GM21717 (cell line): ENCODE data around the gene C4orf50.
"Not testable (repeated sequence)": the region's sequence is repeated elsewhere in the genome, so short reads cannot be mapped to it uniquely, and the experiment has no call there.

Experiments
- ATAC-seq: cut with Tn5 transposase; IDR thresholded peaks from one replicate; pipeline ENCODE4 v1.9.1; 2021; ENCODE audit warnings: mild to moderate bottlenecking, moderate library complexity; ENCODE audit not compliant: unreplicated experiment

The C4orf50 gene

GRCh38 chr4:5952975-5953951 lies 65.0 kb downstream of the C4orf50 start:
- ATAC-seq, result no peak

DNA sequence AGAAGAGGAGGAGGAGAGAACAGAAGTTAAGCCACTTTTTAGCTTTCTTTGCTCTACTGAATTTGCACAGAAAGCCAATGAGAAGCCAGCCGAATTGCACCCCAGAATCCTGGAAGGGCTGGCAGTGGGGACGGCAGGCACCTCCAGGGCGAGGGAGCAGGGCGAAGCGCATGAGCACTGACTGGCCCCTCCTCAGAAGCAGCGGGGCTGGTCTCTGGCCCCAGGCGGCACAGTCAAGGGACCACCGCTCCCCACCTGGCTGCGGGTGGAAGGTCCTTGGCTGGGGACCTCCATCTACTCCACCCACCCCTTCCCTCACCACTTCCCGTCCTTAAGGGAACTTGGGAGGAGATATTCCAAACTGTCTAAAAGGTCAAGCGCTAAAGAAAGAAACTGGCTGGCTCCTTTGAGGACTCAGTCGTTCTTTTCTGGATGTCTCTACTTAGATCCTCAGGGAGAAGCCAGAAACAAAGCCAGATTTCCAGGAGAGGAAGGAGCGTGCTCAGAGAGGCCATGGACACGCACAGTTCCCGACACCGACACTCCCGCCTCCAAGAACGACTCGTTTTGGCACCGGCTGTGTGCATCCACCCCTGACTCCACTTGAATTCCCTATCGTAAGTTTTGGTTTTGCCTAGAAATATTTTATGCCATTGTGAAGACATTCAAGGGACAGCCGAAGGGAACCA lies 65.8 kb downstream of the C4orf50 start:
- ATAC-seq, result no peak

DNA sequence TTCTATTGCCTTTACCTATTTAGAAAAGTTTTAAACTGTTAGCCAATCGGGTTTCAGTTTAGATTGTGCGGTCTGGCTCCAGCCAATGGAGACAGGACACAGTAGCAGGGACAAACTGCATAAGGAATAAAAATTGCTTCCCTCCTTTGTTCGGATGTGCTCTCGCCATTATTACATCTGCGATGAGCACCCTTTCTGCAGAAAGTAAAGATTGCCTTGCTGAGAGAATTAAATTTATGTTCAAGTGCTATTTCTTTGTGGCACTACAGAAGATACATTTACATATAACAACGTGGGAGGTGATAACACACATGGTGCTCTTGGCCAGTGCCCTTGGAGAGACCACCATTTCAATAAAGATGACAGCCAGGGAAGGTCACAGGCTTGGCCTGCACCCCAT lies 71.6 kb downstream of the C4orf50 start:
- ATAC-seq, result not testable (repeated sequence)

DNA sequence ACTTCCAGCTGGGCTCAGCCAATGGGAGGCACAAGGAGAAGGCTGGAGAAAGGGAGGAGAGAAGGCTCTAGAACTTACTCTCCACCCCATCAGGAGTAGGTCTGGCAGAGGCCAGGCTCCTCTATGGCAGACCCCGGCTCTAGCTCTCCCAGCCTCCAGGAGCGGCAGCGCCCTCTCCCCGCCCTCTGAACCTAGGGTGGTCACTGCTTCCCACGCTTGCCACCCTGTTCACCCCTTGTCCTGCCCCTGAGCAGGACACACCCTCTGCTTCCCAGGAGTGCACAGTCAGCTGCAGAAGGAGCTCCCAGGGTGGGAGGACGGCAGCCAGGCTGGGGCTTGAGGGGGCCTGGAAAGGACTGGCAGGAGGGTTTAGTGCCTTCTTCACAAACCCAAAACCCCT lies 72.3 kb downstream of the C4orf50 start:
- no peak for ATAC-seq

- ATAC-seq, result no peak
Measured at GRCh38 chr4:5945171-5945570, 73.1 kb downstream of the C4orf50 start.

- ATAC-seq, result no peak
Measured at GRCh38 chr4:5943561-5943960, 74.7 kb downstream of the C4orf50 start.

DNA sequence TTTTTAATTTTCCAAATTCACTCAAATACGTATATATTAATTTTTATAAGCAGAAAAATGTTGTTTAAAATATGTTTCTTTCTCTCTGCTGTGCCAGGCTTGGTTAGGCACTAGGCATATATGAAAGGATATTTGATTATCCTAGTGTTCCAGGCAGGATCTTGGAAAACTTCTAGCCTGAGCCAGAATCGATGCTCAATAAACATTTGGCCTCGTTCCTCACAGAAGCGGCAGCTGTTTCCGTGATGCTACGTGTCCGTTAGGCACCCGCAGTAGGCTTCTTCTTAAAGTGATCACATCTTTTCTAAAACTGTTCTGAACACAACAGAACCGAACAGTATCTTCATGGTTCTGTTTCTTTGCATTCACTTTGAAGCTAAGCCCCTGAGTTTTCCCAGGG lies 75.3 kb downstream of the C4orf50 start:
- ATAC-seq, result no peak

GRCh38 chr4:5941601-5942000 lies 76.6 kb downstream of the C4orf50 start:
- no peak for ATAC-seq

DNA sequence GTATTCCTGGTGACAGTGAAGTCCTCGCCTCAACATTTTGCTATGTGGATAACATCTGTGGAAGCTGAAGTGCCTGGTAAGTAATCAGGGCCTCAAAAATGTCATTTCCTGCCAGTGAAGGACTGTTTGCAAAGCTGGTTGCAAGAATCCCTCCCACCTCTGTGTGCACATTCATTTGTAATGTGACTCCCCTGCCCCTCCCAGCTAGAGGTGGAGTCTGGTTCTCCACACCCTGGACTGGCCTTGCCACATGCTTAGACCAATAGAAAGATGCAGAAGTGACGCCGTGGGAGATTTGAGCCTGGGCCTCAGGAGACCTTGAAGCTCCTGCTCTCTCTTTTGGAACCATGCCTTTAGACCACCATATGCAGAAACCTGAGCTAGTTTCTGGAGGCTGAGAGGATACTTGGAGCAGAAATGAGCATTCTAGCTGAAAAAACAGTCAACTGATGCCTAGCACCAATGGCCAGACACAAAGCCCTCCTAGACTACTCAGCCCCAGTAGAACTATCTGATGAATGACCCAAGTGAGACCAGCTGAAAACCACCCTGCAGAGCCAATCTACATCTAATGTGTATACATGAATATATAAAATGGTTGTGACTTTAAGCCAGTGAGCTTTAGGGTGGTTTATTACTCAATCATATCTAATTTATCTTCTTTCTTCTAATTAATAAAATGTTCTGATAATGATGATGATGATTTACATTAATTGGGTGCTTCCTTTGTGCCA lies 77.6 kb downstream of the C4orf50 start:
- no peak for ATAC-seq

DNA sequence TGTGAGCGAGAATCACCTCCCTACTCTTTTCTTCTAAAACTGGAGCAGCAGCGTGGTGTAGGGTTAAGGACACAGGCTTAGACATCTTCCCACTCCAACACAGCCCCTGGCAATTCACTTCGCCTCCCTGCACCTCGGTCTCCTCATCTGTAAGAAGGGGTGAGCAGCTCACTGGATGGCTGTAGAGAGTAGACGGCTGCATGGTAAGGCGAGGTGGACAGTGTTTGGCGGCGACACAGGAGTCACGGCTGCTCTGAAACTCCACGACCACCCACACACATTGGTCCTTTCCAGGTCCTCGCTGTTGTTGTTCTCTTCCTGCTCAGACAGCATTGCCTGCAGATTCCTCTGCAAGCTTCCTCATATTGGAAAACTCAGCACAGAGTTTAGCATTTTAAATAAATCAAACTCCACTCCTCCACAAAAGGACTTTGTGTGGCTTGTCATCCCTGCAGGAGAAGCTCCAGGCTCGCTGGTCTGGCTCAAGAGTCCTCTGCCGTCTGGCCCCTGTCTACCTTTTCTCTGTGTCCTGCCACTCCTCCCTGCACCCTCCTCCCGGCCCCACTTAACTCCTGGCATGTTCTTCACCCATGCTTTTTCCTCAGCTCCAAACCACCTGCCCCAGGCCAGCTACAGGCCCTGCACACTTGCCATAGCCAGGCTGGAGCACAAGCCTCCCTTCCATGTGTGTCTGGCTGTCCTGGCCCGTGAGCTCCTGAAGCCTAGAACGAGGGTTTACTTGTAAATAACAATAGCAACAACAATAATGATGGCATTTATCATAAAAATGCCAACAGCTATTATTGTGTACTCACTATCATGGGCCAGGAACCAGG lies 84.0 kb downstream of the C4orf50 start:
- no peak for ATAC-seq

DNA sequence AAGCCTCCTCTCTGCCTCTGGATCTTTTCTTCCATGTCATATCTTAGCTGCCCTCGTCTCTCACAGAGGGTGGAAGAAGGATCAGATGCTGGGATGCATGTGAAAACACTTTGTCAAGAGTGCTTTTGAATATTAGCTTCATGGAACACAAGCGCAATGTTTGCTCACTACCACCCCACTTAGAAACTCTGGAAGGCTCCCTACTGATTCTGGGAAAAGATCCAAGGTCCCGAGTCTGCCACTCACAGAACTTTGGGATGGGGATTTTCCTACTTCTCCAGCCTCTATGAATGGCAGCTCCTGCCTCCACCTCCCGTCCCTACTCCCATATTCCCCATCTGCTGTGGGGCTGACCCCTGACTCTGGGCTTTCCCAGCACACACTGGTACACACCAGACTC lies 85.1 kb downstream of the C4orf50 start:
- no peak for ATAC-seq

DNA sequence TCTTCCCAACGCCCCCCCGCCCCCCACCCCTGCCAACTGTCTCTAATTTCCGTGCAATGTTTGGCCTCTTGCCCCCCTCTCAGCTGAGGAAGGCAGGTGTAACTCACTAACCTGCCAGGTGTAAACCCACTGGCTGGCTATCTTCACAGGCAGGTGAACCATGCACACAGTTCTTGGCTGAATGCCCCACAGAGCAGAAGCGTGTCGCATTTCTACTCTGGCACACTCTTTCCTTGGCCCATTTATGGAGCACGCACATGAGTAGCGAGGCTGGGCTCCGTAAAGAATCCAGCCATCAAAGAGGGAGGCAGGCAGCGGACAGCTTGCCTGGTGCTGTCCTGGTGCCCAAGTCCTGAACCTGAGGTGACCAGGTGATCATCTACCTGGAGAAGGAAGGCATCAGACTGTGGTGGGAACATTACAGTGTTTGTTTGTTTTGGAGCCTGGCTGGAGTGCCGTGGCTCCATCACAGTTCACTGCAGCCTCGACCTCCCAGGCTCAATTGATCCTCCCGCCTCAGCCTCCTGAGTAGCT lies 86.1 kb downstream of the C4orf50 start:
- no peak for ATAC-seq

DNA sequence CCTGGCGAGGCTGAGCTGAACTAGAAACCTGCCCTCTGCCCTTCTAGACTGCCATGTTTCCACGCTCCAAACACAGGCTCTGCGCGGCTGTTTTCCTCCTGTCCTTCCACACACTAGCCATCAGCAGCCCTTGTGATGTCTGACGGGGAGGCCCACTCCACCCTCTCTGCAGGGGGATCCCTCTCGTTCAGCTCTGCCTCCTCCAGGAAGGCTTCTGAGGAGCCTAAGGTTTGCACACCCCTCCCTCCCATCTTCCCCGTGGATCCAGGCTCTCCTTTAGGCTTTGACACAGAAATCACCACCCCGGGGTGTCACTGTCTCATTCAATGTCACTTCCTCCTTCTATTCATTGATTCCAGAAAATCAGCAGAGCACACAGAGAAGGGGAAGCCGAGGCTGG lies 86.7 kb downstream of the C4orf50 start:
- ATAC-seq, result no peak

DNA sequence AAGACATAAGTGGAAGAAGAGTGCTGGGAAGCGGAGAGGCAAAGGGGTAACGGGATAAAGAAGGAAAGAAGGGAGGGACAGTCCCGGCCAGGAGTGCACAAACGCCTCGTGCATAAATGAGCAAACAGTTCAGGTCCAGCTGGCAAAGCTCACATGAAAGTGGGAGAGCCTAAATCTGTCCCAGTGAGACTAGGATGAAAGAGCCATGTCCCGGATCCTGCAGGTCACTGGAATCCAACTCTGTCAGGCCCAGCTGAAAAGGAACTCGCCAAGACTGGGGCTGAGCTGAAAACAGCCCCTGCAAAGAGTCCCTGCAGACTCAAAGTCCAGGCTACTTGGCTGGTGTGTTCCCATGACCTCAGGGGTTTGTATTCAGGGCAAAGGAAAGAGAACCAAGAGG lies 87.4 kb downstream of the C4orf50 start:
- no peak for ATAC-seq

GRCh38 chr4:5930456-5930855 lies 87.8 kb downstream of the C4orf50 start:
- ATAC-seq, result no peak

- ATAC-seq, result no peak
Measured at GRCh38 chr4:5928844-5929420, 89.3 kb downstream of the C4orf50 start.

DNA sequence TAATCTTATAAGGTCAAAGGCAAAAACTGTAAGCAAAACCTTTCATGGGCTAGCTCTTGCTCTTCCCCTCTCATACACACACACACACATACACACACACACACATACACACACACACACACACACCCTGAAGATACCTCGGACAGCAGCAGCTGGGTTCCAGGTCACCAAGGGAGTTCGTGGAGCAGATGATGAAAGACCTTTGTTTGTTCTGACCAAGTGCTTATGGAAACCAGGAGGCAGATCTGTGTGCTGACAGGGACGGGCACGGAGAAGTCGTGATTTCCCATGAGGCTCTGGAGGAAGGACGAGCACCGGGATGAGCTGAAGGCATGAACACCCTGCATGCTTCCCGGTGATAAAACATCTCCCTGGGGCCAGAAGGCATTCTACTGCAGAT lies 90.0 kb downstream of the C4orf50 start:
- no peak for ATAC-seq

- ATAC-seq, result no peak
Measured at GRCh38 chr4:5927747-5928146, 90.5 kb downstream of the C4orf50 start.

DNA sequence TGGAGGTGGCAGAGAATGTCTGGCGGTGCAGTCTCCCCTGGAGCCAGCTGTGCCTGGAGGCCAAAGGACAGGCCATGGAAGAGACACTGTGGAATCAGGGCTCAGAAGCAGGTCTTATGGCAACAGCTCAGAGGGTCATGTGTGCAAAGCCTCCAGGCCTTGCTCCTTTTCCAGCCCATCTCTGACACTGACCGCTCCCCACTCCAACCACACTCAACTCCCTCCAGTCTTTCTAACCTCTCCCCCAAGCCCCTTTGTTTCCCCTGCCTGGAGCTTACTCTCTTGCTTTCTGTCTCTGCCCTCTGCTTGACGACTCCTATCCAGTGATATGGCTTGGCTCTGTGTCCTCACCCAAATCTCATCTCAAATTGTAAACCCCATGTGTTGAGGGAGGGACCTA lies 91.1 kb downstream of the C4orf50 start:
- ATAC-seq, result no peak

- ATAC-seq, result no peak
Measured at GRCh38 chr4:5926598-5926997, 91.6 kb downstream of the C4orf50 start.
